Mesangial cell (primary cell): ENCODE data around the gene ATG16L2. TPM values are rescaled to one million over a fixed set of nuclear protein-coding genes. Genes with fewer than 3 reads are reported as not detected.

Experiments
- total RNA-seq: library from RNA; depleted of rRNA; stranded (reverse); fragments of >200 nt; gene quantifications from 2 replicates; pipeline ENCODE4 v1.2.3, GENCODE V29; 2015

Gene ATG16L2, protein sequence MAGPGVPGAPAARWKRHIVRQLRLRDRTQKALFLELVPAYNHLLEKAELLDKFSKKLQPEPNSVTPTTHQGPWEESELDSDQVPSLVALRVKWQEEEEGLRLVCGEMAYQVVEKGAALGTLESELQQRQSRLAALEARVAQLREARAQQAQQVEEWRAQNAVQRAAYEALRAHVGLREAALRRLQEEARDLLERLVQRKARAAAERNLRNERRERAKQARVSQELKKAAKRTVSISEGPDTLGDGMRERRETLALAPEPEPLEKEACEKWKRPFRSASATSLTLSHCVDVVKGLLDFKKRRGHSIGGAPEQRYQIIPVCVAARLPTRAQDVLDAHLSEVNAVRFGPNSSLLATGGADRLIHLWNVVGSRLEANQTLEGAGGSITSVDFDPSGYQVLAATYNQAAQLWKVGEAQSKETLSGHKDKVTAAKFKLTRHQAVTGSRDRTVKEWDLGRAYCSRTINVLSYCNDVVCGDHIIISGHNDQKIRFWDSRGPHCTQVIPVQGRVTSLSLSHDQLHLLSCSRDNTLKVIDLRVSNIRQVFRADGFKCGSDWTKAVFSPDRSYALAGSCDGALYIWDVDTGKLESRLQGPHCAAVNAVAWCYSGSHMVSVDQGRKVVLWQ
- total RNA-seq = 9.0 and 12.8 TPM in 2 replicates

GRCh38 chr11:72814286-72815109, at the start of gene ATG16L2:
Gene ATG16L2 (plus strand): TSS chr11:72814411. CDS start chr11:72814446, 35 bp downstream.

DNA sequence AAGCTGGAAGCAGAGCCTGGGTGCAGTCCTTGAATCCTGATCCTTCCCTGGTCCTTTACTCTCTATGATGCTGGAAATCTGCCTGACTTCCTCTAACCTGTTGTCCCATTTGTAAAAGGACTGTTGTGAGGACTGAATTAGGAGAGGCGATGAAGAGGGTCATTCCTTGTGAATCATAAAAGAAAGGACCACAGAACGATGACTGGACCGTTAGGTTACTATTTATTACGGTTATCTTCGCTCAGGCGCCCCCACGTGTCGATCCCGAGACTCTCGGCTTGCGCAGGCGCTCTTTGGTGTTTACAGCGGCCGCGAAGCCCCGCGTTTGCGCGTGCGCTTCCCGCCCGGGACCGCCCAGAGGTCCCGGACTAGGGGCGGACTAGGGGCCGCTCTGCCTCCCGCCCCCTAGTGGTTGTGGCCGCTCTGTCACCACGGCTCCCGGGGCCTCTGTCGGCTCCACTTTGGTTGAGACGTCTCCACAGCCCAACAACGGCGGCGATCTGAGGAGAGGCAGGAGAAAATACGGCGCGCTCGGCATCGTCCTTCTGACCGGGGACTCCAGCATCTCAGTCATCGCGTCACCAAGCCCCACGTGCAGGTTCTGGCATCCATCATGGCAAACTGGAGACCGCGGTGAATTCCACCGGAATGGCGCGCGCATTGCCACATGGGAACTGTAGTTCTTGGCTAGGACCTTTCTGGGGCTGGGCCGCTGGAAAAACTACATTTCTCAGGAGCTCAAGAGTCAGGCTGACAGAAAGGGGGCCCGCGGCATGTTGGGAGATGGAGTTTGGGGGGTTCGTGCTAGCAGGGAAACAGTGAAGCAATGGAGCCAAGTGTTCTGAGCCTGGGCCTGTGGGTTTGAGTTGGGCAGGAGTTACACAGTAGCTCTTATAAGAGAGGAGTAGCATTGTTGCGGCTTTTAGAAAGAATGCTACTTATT, 20.5 kb upstream of the ATG16L2 start, which contains the start of gene STARD10:
Gene STARD10 (minus strand): TSS at position 623 of the 943 bp plus-strand sequence. CDS start 12,866 bp downstream, outside the sequence.

Other genes with a start within 250 kb of the ATG16L2 start
- 0.33 TPM in 1 of 2 replicates, not detected in the other for gene PDE2A, start 140.0 kb upstream of the ATG16L2 start, total RNA-seq
- 56.5 and 93.6 TPM in 2 replicates for gene ARAP1, start 62.0 kb upstream of the ATG16L2 start, total RNA-seq
- gene STARD10, start 20.4 kb upstream of the ATG16L2 start, total RNA-seq = 46.1 and 56.4 TPM in 2 replicates